Trophoblast cell (in vitro differentiated cells and primary cell): ENCODE measurements around the gene PPARGC1A.

ENCODE experiments used
- DNase-seq, 2 donors: peaks; one replicate each; pipeline ENCODE4 v3.0.0-alpha.2; 2016
- H2AFZ ChIP-seq: 2 replicates; pipeline ENCODE4 v1.6.1; 2013; ENCODE audit warnings: low read length, moderate library complexity, mild to moderate bottlenecking; ENCODE audit not compliant: insufficient read depth, poor library complexity
- H2AK5ac ChIP-seq: 2 replicates; pipeline ENCODE4 v1.6.1; 2013; ENCODE audit warnings: mild to moderate bottlenecking, low read length
- H2BK120ac ChIP-seq: 2 replicates; pipeline ENCODE4 v1.6.1; 2013; ENCODE audit warnings: low read length, mild to moderate bottlenecking, moderate library complexity; ENCODE audit not compliant: insufficient read depth, poor library complexity
- H2BK12ac ChIP-seq: 2 replicates; pipeline ENCODE4 v1.6.1; 2013; ENCODE audit warnings: mild to moderate bottlenecking, low read length, moderate library complexity
- H2BK5ac ChIP-seq: 2 replicates; pipeline ENCODE4 v1.6.1; 2013; ENCODE audit warnings: low read length, low read depth, moderate library complexity, mild to moderate bottlenecking; ENCODE audit not compliant: poor library complexity
- H3K14ac ChIP-seq: 2 replicates; pipeline ENCODE4 v1.6.1; 2013; ENCODE audit warnings: mild to moderate bottlenecking, low read length
- H3K18ac ChIP-seq: 2 replicates; pipeline ENCODE4 v1.6.1; 2013; ENCODE audit warnings: mild to moderate bottlenecking, low read length
- H3K23ac ChIP-seq: 2 replicates; pipeline ENCODE4 v1.6.1; 2013; ENCODE audit warnings: low read length
- H3K27ac ChIP-seq: 2 replicates; pipeline ENCODE4 v1.5.1; 2013; ENCODE audit warnings: low read depth, mild to moderate bottlenecking, inconsistent platforms, low read length, moderate library complexity
- H3K27me3 ChIP-seq: 2 replicates; pipeline ENCODE4 v1.6.1; 2013; ENCODE audit warnings: inconsistent platforms, mild to moderate bottlenecking, low read length, moderate library complexity; ENCODE audit not compliant: insufficient read depth
- H3K36me3 ChIP-seq, 2 experiments: 1 replicate in 1 of 2; 2 replicates in 1 of 2; pipeline ENCODE4 v1.6.1; 2013; ENCODE audit warnings: low read length in 2 of 2, mild to moderate bottlenecking in 2 of 2, moderate library complexity in 1 of 2; ENCODE audit not compliant: insufficient read depth in 2 of 2, control insufficient read depth in 1 of 2
- H3K4ac ChIP-seq: 2 replicates; pipeline ENCODE4 v1.6.1; 2013; ENCODE audit warnings: low read depth, mild to moderate bottlenecking, low read length, moderate library complexity
- H3K4me1 ChIP-seq, 2 experiments: 1 replicate in 1 of 2; 2 replicates in 1 of 2; pipeline ENCODE4 v1.6.1; 2013; ENCODE audit warnings: low read length in 2 of 2, mild to moderate bottlenecking in 2 of 2, moderate library complexity in 1 of 2; ENCODE audit not compliant: insufficient read depth in 2 of 2, control insufficient read depth in 1 of 2
- H3K4me2 ChIP-seq: 2 replicates; pipeline ENCODE4 v1.6.1; 2013; ENCODE audit warnings: inconsistent platforms, mild to moderate bottlenecking, low read length, moderate library complexity
- H3K4me3 ChIP-seq: 2 replicates; pipeline ENCODE4 v1.5.1; 2013; ENCODE audit warnings: mild to moderate bottlenecking, low read depth, low read length, inconsistent platforms
- H3K79me1 ChIP-seq: one replicate; pipeline ENCODE4 v1.6.1; 2013; ENCODE audit warnings: low read length
- H3K79me2 ChIP-seq: 2 replicates; pipeline ENCODE4 v1.6.1; 2013; ENCODE audit warnings: low read length, mild to moderate bottlenecking; ENCODE audit not compliant: control insufficient read depth, insufficient read depth, poor library complexity
- H3K9ac ChIP-seq: 2 replicates; pipeline ENCODE4 v1.6.1; 2013; ENCODE audit warnings: mild to moderate bottlenecking, low read length
- H3K9me3 ChIP-seq: 2 replicates; pipeline ENCODE4 v1.6.1; 2013; ENCODE audit warnings: low read depth, mild to moderate bottlenecking, control low read depth, inconsistent platforms, low read length; ENCODE audit not compliant: insufficient read depth
- H4K12ac ChIP-seq: 2 replicates; pipeline ENCODE4 v1.6.1; 2013; ENCODE audit warnings: low read depth, mild to moderate bottlenecking, low read length, moderate library complexity
- H4K8ac ChIP-seq: 2 replicates; pipeline ENCODE4 v1.6.1; 2013; ENCODE audit warnings: low read depth, mild to moderate bottlenecking, low read length, moderate library complexity
- H4K91ac ChIP-seq: one replicate; pipeline ENCODE4 v1.6.1; 2013; ENCODE audit warnings: low read depth, mild to moderate bottlenecking, low read length, moderate library complexity
- WGBS: extraction: QIAGEN DNeasy Blood & Tissue Kit; methylation state at CpG from one replicate; pipeline ENCODE4 v1.1.7; 2013; ENCODE audit warnings: missing lambda C conversion rate; ENCODE audit not compliant: insufficient read length, insufficient coverage; ENCODE audit errors: extremely low coverage; 5-methylcytosine and 5-hydroxymethylcytosine counted together

The PPARGC1A gene

DNA sequence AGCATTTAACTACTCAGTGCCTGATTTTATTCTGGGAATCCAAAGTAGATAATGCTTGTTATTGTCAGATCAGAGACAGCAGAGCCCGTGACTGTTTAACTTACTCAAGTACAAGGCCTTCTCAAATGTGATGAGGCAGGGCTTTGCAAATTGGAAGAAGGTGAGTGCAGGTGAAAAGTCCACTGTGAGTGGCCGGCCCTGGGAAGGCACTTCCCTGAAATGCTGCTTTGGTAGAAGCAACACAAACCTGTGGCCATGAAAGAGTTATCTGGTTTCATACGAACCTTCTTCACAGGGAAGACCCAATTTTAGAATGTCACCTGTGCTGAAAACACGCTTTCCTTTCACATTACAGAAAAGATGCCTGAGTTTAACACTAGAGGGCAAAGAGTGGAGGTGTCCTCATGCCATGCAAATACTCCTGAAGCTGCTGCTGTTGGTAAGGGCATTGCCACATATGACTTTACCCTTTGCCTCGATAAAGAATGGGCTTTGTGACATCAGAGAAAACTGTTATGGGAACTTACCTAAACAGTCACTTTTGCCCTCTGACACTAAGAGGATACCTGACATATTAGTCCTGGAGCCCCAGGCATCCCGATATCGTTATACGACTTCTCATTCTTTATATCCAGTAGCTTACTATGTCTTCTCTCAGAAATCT, 8.0 kb downstream of the PPARGC1A start:
- Histone ChIP-seq H3K4ac (no peak overlapping the region), H3K23ac (no peak overlapping the region), H2AFZ (no peak overlapping the region), H2BK120ac (no peak overlapping the region), H3K27ac (no peak overlapping the region), H3K14ac (no peak overlapping the region), H2BK12ac (peak overlapping the region; percentile 36), H2BK5ac (no peak overlapping the region), H3K18ac (no peak overlapping the region), H3K79me2 (no peaks in the 10 kb centered on the region), H4K8ac (no peak overlapping the region), H3K4me3 (no peak overlapping the region), H4K12ac (no peak overlapping the region), H3K4me2 (no peak overlapping the region), H3K9ac (no peak overlapping the region), H3K36me3 (no peaks in the 10 kb centered on the region), H3K4me1 (peaks cover 10 to 13% of the 10 kb centered on the region in 2 experiments), H3K9me3 (no peaks in the 10 kb centered on the region), H3K79me1 (peaks cover 4% of the 10 kb centered on the region), H3K27me3 (no peaks in the 10 kb centered on the region), H2AK5ac (no peak overlapping the region), H4K91ac (peak overlapping the region; percentile 79)
- peak in 1 of 2 donors; percentile 45 for DNase-seq
- no CpG with 5 or more reads among the region's 8 CpGs for WGBS

DNA sequence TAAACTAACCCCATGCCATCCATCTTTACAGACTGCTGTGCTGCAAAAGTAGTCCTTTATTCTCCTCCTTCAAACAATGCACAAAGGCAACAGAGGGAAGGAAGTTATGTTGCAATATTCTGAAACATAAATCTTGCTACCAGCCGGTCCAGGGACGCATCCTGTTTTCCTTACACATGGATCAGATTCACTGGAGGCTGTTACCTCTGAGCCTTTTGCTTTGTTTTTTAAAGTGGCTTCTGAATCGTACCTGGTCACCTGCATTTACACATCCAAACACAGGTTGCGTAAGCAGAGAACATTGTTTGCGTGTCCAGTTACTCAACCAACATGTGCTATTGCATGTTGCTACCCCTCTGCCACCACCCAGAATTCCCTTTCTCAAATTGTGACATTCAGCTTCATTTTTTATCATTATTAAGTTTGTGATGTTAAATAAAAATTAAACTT, 8.8 kb downstream of the PPARGC1A start:
- H2AK5ac ChIP-seq: no peak overlapping the region
- H3K18ac ChIP-seq: no peak overlapping the region
- no peaks in the 10 kb centered on the region for H3K79me2 ChIP-seq
- no peak overlapping the region for H4K8ac ChIP-seq
- H4K12ac ChIP-seq: no peak overlapping the region
- H3K9ac ChIP-seq: no peak overlapping the region
- H3K4me1 ChIP-seq: peaks cover 10 to 13% of the 10 kb centered on the region in 2 experiments
- peak overlapping the region; percentile 42 for H2BK12ac ChIP-seq
- no peak overlapping the region for H3K14ac ChIP-seq
- peak; percentile 9 to 50 for DNase-seq
- no peaks in the 10 kb centered on the region for H3K9me3 ChIP-seq
- H2BK5ac ChIP-seq: no peak overlapping the region
- no peak overlapping the region for H3K4ac ChIP-seq
- no peak overlapping the region for H3K23ac ChIP-seq
- no CpG with 5 or more reads among the region's 5 CpGs for WGBS
- H4K91ac ChIP-seq: no peak overlapping the region
- no peak overlapping the region for H2BK120ac ChIP-seq
- H3K4me3 ChIP-seq: no peak overlapping the region
- H3K27ac ChIP-seq: peak overlapping the region; percentile 26
- H3K4me2 ChIP-seq: no peak overlapping the region
- H3K27me3 ChIP-seq: no peaks in the 10 kb centered on the region
- H3K36me3 ChIP-seq: no peaks in the 10 kb centered on the region
- peaks cover 6% of the 10 kb centered on the region for H3K79me1 ChIP-seq
- H2AFZ ChIP-seq: no peak overlapping the region

DNA sequence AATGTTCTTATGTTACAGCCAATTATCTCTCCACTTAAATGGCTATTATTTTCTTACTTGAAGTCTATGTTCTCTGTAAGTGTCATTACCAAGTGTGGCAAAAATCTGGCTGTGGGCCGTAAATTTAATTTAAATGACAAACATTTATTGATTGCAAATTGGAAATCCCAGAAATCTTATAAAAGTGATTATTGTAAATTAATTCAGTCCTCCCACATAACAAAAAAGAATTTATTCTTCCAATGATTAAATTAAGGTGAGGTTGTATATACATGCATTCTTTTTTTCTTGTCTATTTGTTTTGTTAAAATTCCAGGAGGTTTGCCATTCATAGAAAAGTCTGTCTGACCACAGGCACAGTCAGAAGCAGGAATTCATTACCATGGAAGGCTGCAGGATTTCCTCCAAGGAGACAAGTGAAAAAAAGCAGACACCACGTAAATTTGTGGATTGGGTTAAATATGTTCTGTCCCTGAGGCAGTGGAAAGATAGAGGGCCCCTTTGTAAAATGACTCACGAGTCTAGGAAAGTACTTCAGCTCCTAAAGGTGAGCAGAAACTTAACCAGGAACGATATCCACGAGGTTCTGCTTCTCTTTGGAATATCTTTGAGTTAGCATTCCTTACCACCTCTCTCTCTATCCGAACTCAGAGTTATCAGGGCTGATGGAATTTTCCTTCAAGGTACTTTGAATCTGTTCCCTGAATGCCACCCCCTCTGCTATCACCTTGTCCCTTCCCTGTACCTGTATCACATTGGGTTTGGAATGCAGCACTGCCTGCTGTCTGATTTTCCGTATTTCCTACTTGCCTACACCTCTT, 10.7 kb downstream of the PPARGC1A start:
- Histone ChIP-seq H2AK5ac (no peak overlapping the region), H3K9me3 (no peaks in the 10 kb centered on the region), H3K79me1 (peaks cover 6% of the 10 kb centered on the region), H3K79me2 (no peaks in the 10 kb centered on the region), H3K18ac (no peak overlapping the region), H2BK5ac (peak overlapping the region; percentile 91), H3K4me1 (peaks cover 10 to 13% of the 10 kb centered on the region in 2 experiments), H3K27me3 (no peaks in the 10 kb centered on the region), H3K9ac (no peak overlapping the region), H3K36me3 (no peaks in the 10 kb centered on the region), H2AFZ (no peak overlapping the region), H3K14ac (no peak overlapping the region), H4K8ac (peak overlapping the region; percentile 70), H3K27ac (peak overlapping the region; percentile 96), H4K12ac (no peak overlapping the region), H3K4me3 (no peak overlapping the region), H3K4me2 (peak overlapping the region; percentile 40), H2BK120ac (no peak overlapping the region), H3K23ac (no peak overlapping the region), H3K4ac (peak overlapping the region; percentile 64), H2BK12ac (peak overlapping the region; percentile 75), H4K91ac (peak overlapping the region; percentile 79)
- no CpG with 5 or more reads among the region's 7 CpGs for WGBS
- peak; percentile 59 to 76 for DNase-seq

DNA sequence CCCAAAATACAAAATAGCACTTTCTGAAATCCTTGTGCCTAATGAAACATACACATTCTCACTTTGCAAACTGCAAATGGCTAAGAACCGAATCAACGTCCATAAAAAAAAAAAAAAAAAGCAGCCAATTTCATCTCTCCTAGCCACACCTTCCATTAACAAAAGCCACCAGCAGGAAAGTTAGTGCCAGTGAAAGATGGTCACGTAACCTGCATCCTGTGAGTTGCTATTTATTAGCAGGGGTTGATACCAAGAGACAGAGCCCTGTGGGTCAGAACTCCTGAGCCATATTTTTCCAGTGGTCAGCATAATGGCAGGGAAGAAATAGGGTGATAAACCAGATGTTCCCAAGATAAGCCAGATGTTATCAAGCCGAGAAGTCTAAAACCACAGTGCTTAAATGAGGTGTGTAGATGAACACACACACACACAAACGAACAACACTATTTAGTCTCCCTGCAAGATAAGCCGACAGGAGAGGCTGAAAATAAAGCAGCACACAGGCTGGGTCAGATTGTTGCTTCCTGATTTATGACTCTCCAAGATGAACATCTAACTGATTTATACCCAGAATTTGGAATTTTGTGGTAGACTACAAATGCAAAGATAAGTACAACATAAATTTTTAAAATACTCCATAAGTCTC, 11.5 kb downstream of the PPARGC1A start:
- Histone ChIP-seq H3K18ac (no peak overlapping the region), H3K9ac (no peak overlapping the region)
- no CpG with 5 or more reads among the region's 6 CpGs for WGBS

More for the DNA sequence above, 11.5 kb downstream of the PPARGC1A start:
- Histone ChIP-seq H3K14ac (no peak overlapping the region), H2BK12ac (no peak overlapping the region), H2BK120ac (no peak overlapping the region), H4K91ac (no peak overlapping the region), H3K4me3 (no peak overlapping the region), H3K4ac (no peak overlapping the region), H3K27ac (peak overlapping the region; percentile 59), H4K8ac (no peak overlapping the region), H2AFZ (no peak overlapping the region), H3K4me1 (peaks cover 10 to 13% of the 10 kb centered on the region in 2 experiments), H3K27me3 (no peaks in the 10 kb centered on the region), H3K4me2 (peak overlapping the region; percentile 28), H3K79me2 (no peaks in the 10 kb centered on the region), H4K12ac (no peak overlapping the region), H2BK5ac (no peak overlapping the region), H3K23ac (no peak overlapping the region), H3K36me3 (no peaks in the 10 kb centered on the region), H2AK5ac (no peak overlapping the region), H3K79me1 (peaks cover 6% of the 10 kb centered on the region), H3K9me3 (no peaks in the 10 kb centered on the region)
- peak in 1 of 2 donors; percentile 9 for DNase-seq
